HG03354 (cell line): ENCODE data around the gene FXYD6.
A peak's percentile ranks its signal among the peaks of the same experiment; 100 is the strongest.

Experiments used
- ATAC-seq: cut with Tn5 transposase; IDR thresholded peaks from one replicate; pipeline ENCODE4 v1.9.1; 2021; ENCODE audit warnings: mild to moderate bottlenecking; ENCODE audit not compliant: unreplicated experiment, poor library complexity, severe bottlenecking

Gene FXYD6

GRCh38 chr11:117834838-117835443 is 41.5 kb downstream of the FXYD6 start:
- ATAC-seq, result no peak

- no peak for ATAC-seq
Observed at GRCh38 chr11:117834068-117834810, 42.2 kb downstream of the FXYD6 start.

- ATAC-seq, result no peak
Observed at GRCh38 chr11:117833401-117833891, 43.0 kb downstream of the FXYD6 start.

GRCh38 chr11:117832511-117832910 is 43.9 kb downstream of the FXYD6 start:
- ATAC-seq, result no peak

- no peak for ATAC-seq
Observed at GRCh38 chr11:117831661-117832415, 44.6 kb downstream of the FXYD6 start.

- ATAC-seq, result no peak
Observed at GRCh38 chr11:117830674-117831351, 45.6 kb downstream of the FXYD6 start.

- no peak for ATAC-seq
Observed at GRCh38 chr11:117830072-117830471, 46.4 kb downstream of the FXYD6 start.

GRCh38 chr11:117829369-117829725 is 47.1 kb downstream of the FXYD6 start:
- no peak for ATAC-seq

GRCh38 chr11:117828611-117829368 is 47.7 kb downstream of the FXYD6 start:
- ATAC-seq, result peak; percentile 77

GRCh38 chr11:117827521-117828511 is 48.6 kb downstream of the FXYD6 start:
- peak; percentile 4 for ATAC-seq

- ATAC-seq, result no peak
Observed at GRCh38 chr11:117826832-117827231, 49.6 kb downstream of the FXYD6 start.

- ATAC-seq, result no peak
Observed at GRCh38 chr11:117826190-117826570, 50.3 kb downstream of the FXYD6 start.

- no peak for ATAC-seq
Observed at GRCh38 chr11:117825538-117826189, 50.8 kb downstream of the FXYD6 start.

- ATAC-seq, result no peak
Observed at GRCh38 chr11:117824571-117825537, 51.6 kb downstream of the FXYD6 start, which contains the start of gene FXYD2. Gene FXYD2 (minus strand): TSS chr11:117824744. CDS start chr11:117824678, 66 bp downstream.

GRCh38 chr11:117823946-117824420 is 52.5 kb downstream of the FXYD6 start:
- ATAC-seq, result no peak

- ATAC-seq, result no peak
Observed at GRCh38 chr11:117823294-117823945, 53.0 kb downstream of the FXYD6 start.
